Measurements from ENCODE around the gene MAML3.

The MAML3 gene

DNA sequence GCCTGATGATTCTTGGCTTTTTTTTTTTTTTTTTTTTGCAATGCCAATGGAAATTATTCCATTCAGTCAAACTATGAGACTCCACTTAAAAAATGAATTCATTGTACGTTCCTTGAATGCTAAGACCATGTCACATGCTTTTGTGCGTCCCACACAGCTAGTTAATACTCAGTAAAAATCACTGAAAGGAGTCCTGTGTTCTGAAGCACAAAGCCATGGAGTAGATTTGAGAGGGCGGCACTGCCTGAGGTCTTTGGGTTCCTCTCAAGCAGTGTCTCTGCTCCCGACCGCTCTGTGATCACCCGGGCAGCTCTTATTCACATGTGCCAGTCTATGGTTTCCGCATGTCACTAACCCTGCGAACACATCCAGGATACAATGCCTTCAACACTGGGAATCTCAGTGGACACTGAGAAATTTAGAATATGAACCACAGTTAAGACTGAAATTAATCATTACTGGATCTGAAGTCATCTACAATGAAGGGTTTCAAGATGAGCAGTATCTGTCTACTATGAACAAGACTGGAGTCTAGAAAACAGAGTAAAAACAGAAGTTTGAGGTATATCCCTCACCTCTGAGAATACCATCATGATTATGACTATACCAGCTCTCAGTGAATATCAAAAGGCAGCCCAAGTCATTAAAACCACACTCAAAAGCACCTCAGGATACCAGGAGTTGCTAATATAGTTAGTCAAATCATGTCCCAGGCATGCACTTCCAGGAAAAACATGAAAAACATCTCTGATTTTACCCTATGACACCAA, 295.4 kb downstream of the MAML3 start:
- DNase-seq, result no peak

DNA sequence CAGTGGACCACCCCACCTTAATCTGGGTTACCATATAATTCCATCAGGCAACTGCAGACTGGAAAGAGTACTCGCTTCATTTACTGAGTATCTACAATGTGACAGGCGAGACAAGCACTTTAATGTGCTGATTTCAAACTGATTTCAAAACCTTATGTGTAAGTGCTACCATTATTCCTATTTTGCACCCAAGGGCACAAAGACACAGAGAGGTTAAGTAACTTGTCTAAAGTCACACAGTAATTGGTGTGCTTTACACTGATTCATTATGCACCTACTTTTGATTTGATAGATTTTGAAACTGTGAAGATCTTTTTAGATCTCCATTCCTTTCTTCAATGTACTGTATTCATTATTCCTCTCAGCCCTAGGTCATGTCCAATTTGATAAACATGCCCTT, 296.0 kb downstream of the MAML3 start:
- DNase-seq, result no peak

DNA sequence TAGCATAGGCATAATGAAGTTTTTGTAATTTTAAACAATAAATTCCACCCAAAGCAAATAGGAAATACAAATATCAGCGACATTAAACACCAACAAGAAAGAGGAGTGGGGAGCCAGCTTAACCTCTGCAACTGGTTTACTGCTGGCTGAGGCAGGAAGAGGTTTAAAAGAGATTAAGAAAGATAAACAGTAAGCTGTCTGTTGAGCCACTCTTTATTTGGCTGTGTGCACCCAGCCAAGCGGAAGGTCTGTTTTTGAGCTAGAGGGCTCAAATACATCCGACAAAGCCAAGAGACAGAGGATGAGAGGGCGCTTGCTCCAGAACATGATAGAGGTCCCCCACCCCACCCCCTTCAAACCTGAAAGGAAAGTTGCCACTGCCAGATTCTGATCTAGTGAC, 297.0 kb downstream of the MAML3 start:
- no peak for DNase-seq

DNA sequence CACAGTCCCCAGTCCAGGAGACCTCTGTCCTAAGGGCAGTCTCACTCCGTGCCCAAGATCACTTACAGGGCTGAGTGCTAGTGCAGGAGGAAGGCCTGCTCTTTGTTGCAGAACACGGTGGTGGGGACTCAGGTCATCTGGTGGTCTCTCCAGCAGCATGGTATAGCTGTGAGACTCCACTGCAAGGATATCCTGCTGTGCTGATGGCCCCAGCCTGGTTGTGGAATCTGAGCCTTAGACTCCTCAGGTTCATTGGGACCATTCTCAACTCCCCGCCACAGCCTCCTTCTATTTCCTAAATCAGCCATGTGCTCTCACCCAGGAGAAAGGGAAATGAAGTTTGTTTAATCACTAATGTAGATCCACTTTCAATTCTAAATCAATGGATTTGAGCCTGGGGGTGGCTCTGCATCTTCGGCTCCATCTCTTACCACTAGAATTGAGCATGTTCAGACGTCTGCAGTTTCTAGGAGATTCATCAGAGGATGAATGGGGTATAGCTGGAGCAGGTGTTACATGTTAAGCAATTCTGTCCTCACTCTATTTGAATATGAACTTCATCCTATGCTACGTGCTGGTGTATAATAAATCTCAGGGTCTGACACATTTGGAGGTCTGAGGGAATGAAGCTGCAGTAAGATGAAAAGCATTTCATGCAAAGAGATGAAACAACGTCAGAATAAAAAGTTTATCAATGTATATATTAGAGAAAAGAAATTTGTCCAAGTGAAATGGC, 299.1 kb downstream of the MAML3 start:
- no peak for DNase-seq

DNA sequence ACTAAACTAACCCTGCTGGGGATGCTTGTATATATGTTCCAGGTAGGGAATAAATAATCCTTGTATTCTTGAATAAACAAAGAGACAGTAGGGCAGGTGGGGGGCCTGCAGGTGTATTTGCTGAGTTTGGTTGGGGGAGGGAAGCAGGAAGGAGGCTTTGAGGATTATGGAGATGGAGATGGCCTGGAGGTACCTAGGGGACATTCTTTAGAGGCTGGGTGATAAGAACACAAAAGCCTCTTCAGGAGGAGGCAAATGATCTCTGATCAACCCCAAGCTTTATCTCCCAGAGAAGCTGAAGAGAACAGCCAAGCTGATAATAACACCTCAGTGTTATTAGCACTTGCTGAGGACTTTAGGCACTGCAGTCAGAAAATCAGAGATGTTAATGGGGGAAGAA, 300.7 kb downstream of the MAML3 start:
- DNase-seq, result no peak

DNA sequence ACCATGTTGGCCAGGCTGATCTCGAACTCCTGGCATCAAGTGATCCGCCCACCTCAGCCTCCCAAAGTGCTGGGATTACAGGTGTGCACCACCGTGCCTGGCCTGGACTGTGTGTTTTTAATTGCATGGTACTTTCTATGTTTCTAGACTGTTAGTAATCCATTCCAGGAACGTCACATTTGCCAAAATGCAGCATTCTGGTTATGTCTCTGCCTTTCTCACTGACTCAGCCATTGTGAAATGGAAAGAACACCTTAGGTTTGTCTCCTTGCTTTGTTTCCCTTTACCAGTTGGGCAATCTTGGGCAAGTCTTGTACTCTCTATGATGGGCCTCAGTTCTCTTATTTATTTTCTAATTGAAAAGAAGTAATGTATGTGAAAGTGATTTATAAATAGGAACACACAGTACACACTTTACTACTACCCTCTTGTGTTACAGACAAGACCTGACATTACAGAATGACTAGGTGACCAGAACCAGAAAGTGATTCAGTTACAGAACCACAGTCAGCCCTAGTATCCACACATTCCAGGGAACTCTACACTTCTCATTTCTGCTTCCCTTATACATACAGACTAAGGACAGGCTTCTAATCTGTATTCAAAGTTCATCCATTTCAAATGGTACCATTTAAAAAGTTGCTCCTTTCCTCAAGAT, 301.2 kb downstream of the MAML3 start:
- no peak for DNase-seq

DNA sequence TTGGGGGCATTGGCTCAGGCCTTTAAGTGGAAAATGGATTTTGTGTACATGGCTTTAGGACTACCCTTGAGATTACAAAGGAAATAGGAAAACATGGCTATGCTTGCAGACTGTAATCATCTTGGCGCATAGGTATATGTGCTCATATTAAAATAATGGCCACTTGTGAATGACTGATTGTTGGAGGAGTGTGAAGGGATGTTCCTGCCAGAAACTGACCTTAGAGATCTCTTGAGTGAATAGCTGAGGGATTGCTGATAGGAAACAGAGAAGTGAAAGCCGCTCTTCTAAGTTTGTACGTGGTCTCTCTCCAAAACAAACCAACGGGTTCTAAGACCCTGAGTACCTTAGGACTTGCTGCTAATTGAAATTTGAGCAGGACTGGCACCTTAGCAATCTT, 302.3 kb downstream of the MAML3 start:
- no peak for DNase-seq

DNA sequence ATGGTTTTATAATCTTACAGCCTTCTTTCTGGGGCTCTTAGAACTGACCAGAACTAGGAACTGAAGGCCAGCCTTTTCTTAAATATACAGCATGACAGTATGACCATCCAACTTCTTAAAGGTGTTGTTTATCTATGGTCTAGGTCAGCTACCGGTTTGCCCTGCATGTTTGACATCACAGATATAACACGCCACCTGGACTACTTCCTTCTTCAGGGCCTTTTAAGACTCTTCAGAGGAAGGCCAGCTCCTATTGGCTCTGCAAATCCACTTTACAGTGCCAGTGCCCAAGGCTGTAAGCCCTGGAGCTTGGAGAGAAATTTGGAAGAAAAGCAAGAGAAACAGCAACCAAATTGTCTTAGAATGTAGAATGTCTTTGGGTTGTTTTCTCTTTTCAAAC, 302.9 kb downstream of the MAML3 start:
- no peak for DNase-seq

DNA sequence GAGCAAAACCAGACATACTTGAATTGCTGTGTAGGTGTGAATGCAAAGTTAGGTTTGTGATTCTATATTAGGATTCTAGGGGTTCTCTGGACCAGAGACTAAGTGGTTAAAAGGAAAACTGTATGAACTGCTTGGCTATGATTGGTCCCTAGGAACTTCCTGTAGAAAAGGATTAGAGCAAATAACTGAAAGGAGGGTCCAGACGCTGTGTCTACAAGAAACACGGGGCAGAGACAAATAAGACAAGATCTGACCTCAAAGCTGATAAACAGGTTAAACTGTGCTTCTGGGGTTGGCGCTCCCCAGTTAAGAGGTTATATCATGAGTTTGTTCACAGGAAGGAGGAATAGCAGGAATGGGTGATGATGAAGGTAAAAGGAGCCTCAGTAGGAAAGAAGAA, 304.8 kb downstream of the MAML3 start:
- no peak for DNase-seq

DNA sequence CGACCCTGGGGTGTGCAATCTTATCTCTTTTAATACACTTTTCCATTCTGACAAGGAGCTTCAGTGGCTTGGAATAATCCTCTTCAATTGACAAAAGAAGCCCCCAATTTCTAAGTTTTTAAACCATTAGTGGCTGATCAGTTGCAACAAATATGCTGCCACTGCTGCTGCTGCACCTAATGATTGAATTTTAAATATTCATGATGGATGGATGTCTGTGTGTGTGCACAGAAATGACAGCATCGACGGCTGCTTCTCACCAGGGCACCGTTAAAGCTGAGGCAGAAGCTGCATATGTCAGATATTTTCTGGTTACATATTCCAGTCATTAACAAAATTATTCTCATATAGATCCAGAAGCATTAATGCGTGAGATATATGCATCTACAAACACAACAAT, 306.0 kb downstream of the MAML3 start:
- no peak for DNase-seq

DNA sequence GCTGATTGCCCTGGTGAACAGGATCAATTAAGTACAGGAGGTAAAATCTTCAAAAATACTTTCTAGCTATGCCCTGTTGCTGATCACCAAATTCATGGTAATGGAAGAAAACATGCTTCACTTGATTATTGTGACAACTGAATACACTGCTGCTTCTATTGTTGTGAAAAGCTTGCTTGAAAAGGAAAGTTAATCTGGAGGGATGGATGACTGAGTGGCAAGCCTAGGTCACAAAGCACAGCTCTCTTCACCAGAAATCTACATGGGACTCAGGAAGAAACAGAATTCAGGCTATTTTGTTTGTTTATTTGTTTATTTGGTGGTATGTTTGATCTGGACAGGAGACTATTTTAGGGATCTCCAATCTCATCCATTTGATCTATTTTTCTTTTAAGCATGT, 306.4 kb downstream of the MAML3 start:
- no peak for DNase-seq

DNA sequence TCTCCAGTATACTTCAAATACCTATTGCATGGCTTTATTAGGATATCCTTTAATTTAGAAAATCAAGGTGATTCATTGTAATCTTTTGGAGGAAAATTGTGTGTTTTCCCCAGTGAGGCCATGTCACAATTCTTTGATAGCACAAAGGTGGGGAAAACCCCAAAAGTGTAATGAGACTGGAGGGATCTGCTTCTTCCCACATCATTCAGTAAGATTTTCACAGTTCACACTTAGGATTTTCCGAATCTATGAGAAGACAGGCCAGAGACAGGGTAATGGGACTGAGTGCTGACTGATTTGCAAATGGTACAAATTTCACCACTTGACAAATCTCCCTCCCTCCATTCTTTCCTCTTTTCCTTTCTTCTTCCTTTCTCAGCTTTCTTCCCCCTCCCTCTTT, 307.2 kb downstream of the MAML3 start:
- DNase-seq, result no peak

DNA sequence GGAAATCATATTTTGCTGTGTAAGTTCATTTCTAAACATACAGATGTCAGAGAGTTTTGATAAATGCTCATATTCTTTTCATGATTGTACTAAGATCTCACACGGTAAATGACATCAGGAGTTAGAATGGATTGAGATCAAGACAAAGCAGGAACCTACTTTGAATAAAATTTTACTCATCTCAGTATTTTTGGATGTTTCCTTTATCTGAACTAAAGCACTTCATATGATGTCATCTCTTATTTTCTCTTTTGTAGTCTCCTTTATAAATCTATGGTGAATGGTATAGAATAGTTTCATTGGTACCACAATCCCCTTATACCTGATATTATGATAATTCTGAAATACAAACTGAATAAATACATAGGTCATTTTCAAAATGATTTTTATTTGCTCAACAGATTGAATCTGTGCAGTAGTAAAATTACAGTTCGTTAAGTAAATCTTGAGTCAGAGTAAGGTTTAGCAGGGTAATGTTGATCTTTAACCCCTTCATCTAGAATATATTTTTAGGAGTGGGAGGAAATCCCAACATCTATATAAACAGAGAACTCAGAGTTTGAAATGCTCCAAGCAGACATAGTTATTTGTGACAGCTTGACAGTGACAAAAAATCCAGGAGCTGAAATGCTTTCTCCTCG, 308.4 kb downstream of the MAML3 start:
- no peak for DNase-seq

DNA sequence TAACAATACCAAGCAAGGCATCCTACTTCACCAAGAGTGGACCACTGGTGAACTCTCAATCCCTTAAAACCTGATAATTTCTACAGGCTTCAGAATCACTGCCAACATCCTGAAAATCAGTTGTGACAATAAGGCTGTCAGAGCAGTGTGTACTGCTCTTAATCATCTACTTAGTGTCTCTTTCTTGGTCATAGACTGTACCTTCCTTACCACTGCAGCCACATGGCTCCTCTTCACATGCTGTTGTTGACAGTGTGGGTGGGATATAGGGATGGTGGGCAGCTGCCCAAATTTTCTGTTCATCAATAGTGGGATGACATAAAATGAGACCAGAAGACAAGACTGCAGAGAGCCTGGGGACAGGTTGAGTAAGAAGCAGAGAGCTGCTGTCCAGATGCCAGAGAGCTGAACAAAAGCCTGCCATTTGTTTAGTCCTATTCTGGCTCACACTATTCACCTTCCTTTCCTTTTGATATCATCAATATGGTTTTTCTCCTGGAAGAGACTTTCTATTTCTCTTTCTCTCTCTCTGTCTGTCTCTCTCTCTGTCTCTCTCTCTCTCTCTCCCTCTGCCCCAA, 309.4 kb downstream of the MAML3 start:
- no peak for DNase-seq

DNA sequence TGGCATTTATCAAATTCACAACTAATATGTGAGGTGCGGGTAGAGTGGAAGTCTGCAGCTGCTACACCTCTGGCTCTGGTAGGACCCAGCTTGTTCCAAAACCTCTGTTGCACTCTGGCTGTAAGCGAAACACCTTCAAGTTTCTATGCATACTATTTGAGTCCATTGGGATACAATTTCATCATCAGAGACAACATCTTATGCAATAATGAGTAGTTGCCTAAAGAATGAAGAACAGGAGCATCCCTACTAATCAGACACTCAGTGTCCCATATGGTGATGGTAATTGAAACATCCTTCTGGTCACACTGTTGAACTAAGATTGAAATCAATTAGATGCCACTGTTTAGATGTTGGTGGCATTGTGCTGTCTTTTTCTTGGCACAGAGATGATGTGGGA, 309.9 kb downstream of the MAML3 start:
- DNase-seq, result no peak

DNA sequence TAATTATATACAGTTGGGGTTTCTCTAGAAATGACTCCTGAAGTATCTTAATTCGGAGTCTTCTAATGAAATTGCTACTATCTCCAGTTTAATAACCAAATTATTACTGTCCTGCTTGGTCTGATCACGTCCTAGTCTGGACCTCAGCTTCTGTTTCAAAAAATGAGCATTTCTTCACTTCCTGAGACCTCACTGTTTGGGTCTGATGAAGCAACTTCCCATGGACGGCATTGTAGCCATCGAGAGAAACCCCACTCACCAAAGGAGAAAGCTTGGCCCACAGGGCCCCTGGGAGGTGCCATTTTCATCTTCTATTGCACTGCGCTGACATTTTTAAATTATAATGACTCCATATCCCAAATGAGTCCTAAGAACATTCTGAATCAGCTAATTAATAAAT, 310.3 kb downstream of the MAML3 start:
- DNase-seq, result no peak

DNA sequence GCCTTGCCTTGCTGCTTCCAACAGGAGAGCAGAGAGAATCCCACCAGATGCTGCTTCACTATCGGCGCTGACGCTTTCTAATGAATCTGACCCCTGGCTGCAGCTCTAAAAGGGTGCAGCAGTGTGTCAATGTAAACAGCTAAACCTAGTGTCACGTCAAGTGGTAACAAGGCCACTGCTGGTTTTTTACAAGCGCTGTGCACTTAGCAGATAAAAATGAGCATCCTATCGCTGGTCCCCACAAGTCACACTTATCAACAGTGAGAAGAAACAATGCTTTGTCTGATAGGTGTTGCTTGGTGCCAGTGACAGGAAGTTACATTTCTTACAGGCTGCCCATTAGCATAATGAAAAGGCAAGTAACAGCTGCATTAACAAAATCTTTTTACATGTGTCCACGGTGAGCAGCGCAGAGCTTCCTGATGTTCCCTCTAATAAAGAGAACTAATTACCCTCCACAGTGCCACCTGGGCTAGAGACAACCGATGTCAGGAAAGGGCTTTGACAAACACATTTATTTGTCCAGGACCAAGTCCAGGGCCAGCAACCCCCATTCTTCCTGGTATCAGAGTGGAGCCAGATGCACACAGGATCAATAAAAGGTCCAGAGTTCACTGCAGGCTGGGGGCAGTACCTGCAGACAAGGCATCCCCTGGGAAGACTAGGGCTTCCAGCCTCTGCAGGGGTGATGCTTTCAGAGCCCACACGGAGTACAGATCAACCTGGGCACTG, 312.4 kb downstream of the MAML3 start:
- DNase-seq, result no peak

DNA sequence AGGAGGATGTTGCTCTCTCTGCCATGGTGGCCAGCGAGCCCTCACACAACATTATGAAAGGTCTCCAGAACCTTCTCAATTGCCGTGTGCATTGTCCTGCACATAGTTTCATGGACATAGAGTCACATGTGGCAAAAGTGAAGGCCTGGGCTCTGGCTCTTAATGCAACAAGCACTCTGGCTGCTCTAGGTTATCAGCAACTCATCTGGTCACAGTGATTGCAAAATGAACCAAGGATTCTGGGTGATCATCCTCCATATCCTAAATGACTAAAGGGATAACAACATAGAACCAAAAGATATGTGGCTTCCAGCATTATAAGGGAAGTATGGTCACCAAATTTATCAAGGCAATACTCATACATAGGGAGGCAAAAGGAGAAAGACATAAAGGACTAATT, 313.2 kb downstream of the MAML3 start:
- no peak for DNase-seq

DNA sequence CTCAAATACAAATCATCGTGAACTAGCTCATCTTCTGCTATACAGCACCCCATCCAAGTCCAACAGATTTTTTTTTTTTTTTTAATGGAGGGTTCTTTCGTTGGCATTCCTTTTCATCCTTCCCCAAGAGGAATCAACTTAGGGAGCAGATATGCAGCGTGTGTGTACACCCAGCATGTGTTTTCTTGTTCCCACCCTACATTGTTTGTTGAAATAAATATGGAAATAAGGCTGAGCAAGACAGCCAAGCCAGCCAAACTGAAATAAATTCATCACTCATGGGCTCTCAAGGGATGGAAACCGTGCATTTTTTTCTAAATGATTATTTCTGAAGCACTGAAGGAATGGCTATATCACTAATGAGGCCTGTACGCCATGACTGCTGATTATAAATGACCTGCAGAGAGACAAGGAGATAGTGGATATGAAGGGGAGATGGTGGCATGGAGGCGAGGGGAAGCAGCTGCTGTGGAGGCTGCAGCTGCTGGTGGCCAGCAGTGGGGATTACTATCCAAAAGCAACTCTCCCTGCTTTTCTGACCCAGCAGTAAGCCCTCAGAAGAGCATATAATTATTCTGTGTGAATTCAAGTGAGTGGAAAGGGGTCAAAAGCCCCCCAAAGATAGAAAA, 314.5 kb downstream of the MAML3 start:
- no peak for DNase-seq

DNA sequence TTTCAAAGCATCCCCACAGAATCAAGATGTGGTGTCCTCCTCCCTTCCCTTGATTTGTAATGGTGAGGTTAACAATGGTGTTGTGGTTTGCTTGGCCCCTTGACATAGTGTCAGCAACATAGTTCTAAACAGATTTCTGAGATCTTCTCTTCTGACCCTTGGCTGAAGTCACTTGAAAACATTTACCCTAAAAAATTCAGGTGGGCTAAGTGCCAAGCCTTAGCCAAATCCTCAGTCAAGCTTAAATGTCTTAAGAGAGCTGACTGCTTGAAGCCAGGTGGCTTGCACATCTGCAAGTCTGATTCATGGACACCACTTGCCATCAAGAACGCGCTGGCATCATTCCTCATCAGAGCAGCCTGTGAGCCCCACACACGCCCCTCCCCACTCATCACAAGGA, 315.2 kb downstream of the MAML3 start:
- no peak for DNase-seq

DNA sequence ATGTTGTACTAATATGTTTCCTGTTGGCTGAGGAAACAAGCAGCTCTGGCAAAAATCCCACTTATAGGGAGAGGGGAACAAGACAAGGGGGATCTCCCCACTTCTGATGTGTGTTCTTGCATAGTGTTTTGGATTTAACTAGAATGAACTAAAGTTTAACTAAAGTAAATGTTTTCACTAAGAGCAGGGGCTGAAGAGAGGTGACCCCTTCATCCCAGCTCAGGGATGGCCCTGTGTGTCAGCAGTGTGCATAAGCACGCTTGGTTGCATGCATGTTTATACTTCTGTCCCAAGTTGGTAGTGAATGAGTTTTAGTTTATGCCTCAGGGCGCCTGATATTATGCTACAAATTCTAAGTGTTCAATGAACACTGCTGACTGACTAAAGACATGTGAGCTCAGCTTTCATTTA, 319.0 kb downstream of the MAML3 start:
- no peak for DNase-seq

DNA sequence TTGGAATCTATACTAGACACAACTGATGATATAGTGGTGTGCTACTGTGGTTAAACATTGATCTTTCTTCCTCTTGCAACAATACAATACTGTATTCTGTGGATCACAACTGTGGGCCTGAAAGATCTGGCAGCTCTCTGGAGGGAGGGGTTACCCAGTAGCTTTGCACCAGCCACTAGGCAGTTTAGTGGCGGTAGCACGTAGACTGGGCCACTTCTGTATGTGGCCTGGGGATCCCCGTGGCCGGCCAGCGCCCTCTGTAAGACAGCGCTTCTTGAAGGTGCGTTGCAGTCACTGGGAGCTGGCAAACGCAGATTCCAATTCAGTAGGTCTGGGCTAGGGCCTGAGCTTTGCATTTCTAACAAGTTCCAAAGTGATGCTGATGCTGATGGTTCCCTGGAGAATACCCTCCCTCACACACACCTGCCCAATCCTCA, 319.7 kb downstream of the MAML3 start:
- DNase-seq, result no peak
